IMR-90 (cell line): ENCODE data around the gene ENTREP3. TPM values are rescaled to one million over a fixed set of nuclear protein-coding genes. Genes with fewer than 3 reads are reported as not detected.

Source experiments
- CEBPB ChIP-seq: IDR thresholded peaks from 2 replicates; pipeline ENCODE4 v1.6.1; 2012; ENCODE audit warnings: low read depth, low read length, improper control_type of control experiment
- polyA plus RNA-seq, 3 experiments: library from polyadenylated mRNA; depleted of rRNA; stranded (reverse); fragments of >200 nt; gene quantifications; 2 replicates each; pipeline ENCODE4 v1.2.3, GENCODE V29; 2012; ENCODE audit warnings: low replicate concordance in 1 of 3
- total RNA-seq: library from RNA; depleted of rRNA; stranded (reverse); fragments of >200 nt; gene quantifications from 2 replicates; pipeline ENCODE4 v1.2.3, GENCODE V29; 2012
- TF ChIP-seq, protein P1 (sequence below): conservative IDR thresholded peaks from 2 replicates; pipeline ENCODE4 v1.5.1; 2012; ENCODE audit warnings: mild to moderate bottlenecking, low read depth, low read length, improper control_type of control experiment

The ENTREP3 gene
- total and polyA plus RNA-seq, 2 of the 4 experiments (the other 2 are of a cell fraction): 1.4 to 23.8 TPM

DNA sequence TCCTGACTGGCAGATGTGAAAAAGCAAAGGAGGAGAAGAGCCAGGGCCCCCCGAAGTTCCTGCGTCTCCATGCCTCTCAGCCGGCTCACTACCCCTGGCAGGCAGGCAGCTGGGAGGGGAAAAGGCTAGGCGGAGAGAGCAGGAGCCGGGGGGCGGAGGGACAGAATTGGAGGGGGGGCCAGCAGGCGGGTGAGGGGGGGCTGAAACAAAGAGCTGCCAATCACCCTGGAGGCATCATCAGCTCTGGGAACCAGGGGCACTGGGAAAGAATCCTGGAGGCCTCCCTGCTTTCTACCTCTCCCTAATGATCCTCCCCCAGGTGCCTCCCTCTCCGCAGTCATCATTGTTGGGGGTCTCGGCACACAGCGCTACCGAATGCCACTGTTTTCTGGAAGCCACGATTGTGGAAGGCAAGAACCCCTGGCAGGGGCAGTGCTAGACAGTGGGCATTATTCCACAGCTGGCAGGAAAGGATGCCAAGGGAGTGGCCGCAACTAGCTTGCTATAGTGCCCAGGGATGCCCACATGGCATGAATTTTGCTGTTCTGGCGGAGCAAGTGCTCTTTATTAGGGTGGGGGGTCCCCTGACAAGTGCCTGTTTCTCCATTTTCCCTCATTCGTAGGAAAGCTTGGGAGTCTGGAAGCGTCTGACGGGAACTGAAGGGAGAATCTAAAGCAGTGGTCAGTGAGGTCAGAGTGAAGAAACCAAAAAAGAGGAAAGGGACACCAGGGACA lies 47.3 kb downstream of the ENTREP3 start, which contains the start of gene THBS3 (continued):
- TF ChIP-seq, protein P1, sequence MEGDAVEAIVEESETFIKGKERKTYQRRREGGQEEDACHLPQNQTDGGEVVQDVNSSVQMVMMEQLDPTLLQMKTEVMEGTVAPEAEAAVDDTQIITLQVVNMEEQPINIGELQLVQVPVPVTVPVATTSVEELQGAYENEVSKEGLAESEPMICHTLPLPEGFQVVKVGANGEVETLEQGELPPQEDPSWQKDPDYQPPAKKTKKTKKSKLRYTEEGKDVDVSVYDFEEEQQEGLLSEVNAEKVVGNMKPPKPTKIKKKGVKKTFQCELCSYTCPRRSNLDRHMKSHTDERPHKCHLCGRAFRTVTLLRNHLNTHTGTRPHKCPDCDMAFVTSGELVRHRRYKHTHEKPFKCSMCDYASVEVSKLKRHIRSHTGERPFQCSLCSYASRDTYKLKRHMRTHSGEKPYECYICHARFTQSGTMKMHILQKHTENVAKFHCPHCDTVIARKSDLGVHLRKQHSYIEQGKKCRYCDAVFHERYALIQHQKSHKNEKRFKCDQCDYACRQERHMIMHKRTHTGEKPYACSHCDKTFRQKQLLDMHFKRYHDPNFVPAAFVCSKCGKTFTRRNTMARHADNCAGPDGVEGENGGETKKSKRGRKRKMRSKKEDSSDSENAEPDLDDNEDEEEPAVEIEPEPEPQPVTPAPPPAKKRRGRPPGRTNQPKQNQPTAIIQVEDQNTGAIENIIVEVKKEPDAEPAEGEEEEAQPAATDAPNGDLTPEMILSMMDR: no peak
- TF ChIP-seq CEBPB: no peak
